K562 treated with DMSO at 1 percent for 4 hours (cell line): ENCODE data around the gene MEIS3. TPM values are rescaled to one million over a fixed set of nuclear protein-coding genes. Genes with fewer than 3 reads are reported as not detected.

Experiments
- total RNA-seq: library from RNA; unstranded; fragments of 300-600 nt; gene quantifications from 2 replicates; pipeline ENCODE4 v1.2.3, GENCODE V29; 2022; ENCODE audit not compliant: insufficient read depth

MEIS3 gene
- 2.9 and 5.6 TPM in 2 replicates for total RNA-seq

DNA sequence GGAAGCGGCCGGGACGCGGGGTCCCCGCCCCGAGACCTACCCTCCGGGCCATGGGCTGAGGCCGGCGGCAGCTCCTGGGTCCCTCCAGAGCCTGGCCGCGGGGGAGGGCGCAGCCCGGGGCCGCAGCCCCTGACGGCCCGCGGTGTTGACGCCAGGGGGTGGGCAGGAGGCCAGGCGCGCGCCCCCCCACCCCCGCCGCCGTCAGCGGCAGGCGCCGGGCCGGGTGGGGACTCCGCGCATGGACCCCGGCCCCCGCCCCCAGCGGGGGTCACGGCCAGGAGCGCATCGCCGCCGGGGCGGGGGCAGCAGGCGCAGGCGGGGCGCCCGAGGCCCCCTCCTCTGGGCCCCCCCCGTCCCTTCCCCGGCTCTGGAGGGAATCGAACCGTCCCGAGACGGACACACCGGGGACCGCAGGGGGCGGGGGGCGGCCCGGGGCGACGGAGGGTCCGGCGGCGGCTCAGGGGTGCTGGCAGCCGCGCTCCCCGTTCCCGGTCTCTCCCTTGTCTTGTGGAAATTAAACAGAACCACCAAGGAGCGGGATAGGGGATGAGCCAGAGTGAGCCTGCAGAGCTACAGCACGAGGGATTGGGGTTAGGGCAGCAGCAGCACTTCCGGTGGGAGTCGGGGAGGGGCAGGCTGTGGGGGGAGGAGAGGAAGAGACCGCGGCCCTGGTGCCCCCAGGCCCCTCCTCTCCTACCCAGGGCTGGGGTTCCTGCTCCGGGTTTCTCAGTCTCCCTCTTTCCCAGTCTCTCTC, at the start of gene MEIS3:
TSS of gene MEIS3 (minus strand) at position 498 of the 754 bp plus-strand sequence. CDS start at position 52, 446 bp downstream.

Other genes starting within 250 kb of the MEIS3 start
- 40.9 and 42.8 TPM in 2 replicates for gene BBC3, start 188.3 kb downstream of the MEIS3 start, total RNA-seq
- gene CCDC9, start 163.0 kb downstream of the MEIS3 start, total RNA-seq = 14.4 and 18.8 TPM in 2 replicates
- 25.4 and 26.1 TPM in 2 replicates for gene INAFM1, start 144.6 kb downstream of the MEIS3 start, total RNA-seq
- 0.91 and 1.3 TPM in 2 replicates for gene C5AR1, start 109.7 kb downstream of the MEIS3 start, total RNA-seq
- gene C5AR2, start 87.4 kb downstream of the MEIS3 start, total RNA-seq = not detected in 2 replicates
- gene DHX34, start 70.2 kb downstream of the MEIS3 start, total RNA-seq = 11.3 and 12.0 TPM in 2 replicates
- 0.24 TPM in 1 of 2 replicates, not detected in the other for gene SLC8A2, start 52.4 kb upstream of the MEIS3 start, total RNA-seq
- gene KPTN, start 64.7 kb upstream of the MEIS3 start, total RNA-seq = 8.1 and 10.2 TPM in 2 replicates
- 134 and 135 TPM in 2 replicates for gene NAPA, start 95.5 kb upstream of the MEIS3 start, total RNA-seq
- gene ZNF541, start 153.6 kb upstream of the MEIS3 start, total RNA-seq = 0.44 and 0.96 TPM in 2 replicates
- 4.8 and 12.1 TPM in 2 replicates for gene BICRA, start 189.6 kb upstream of the MEIS3 start, total RNA-seq